ENCODE data around the gene CLNK. TPM values are rescaled to one million over a fixed set of nuclear protein-coding genes. Genes with fewer than 3 reads are reported as not detected.

Gene CLNK
- total RNA-seq, 1 donor from 2014 or later: not detected

GRCh38 chr4:10461850-10462400, 222.6 kb downstream of the CLNK start:
- intact Hi-C loops (cut with micrococcal nuclease): loop anchor here (1.0 to 2.0 kb wide), 4 partner anchors 76 to 443 kb away; no protein-coding TSS in a partner anchor

- intact Hi-C loops (cut with micrococcal nuclease): loop anchor here (1.0 to 2.0 kb wide), 4 partner anchors 77 to 442 kb away; no protein-coding TSS in a partner anchor
Measured at GRCh38 chr4:10461091-10461849, 223.3 kb downstream of the CLNK start.

- intact Hi-C loops (cut with micrococcal nuclease): loop anchor here (1.0 to 2.0 kb wide), 4 partner anchors 78 to 442 kb away; no protein-coding TSS in a partner anchor
Measured at GRCh38 chr4:10460313-10461047, 224.1 kb downstream of the CLNK start.

- intact Hi-C loops (cut with micrococcal nuclease): loop anchor here (5.0 kb wide), 1 partner anchor 213 kb away; no protein-coding TSS in a partner anchor
Measured at GRCh38 chr4:10459305-10459704, 225.3 kb downstream of the CLNK start.

- intact Hi-C loops (cut with micrococcal nuclease): loop anchor here (5.0 kb wide), 1 partner anchor 214 kb away; no protein-coding TSS in a partner anchor
Measured at GRCh38 chr4:10458177-10458576, 226.4 kb downstream of the CLNK start.

GRCh38 chr4:10457255-10457801, 227.2 kb downstream of the CLNK start, which contains the start of gene ZNF518B:
Gene ZNF518B, minus strand, starts transcription at chr4:10457426. Its CDS starts 11,098 bp downstream, at chr4:10446328.
- intact Hi-C loops (cut with micrococcal nuclease): loop anchor here (1.0 to 5.0 kb wide), 4 partner anchors 215 to 1014 kb away; partner anchors contain the start of gene WDR1

- intact Hi-C loops (cut with micrococcal nuclease): loop anchor here (1.0 to 5.0 kb wide), 4 partner anchors 216 to 1015 kb away; partner anchors contain the start of gene WDR1
Measured at GRCh38 chr4:10456595-10457254, 227.8 kb downstream of the CLNK start.

- intact Hi-C loops (cut with micrococcal nuclease): loop anchor here (2.0 to 5.0 kb wide), 2 partner anchors 216 to 275 kb away; no protein-coding TSS in a partner anchor
Measured at GRCh38 chr4:10456260-10456594, 228.3 kb downstream of the CLNK start.

GRCh38 chr4:10455133-10455532, 229.4 kb downstream of the CLNK start:
- intact Hi-C loops (cut with micrococcal nuclease): loop anchor here (5.0 kb wide), 1 partner anchor 217 kb away; no protein-coding TSS in a partner anchor

GRCh38 chr4:10454726-10455125, 229.8 kb downstream of the CLNK start:
- intact Hi-C loops (cut with micrococcal nuclease): loop anchor here (5.0 kb wide), 1 partner anchor 218 kb away; no protein-coding TSS in a partner anchor

- intact Hi-C loops (cut with micrococcal nuclease): no loop called here
Measured at GRCh38 chr4:10454121-10454520, 230.4 kb downstream of the CLNK start.

GRCh38 chr4:10448991-10449390, 235.6 kb downstream of the CLNK start:
- intact Hi-C loops (cut with micrococcal nuclease): no loop called here

- intact Hi-C loops (cut with micrococcal nuclease): no loop called here
Measured at GRCh38 chr4:10442976-10443375, 241.6 kb downstream of the CLNK start.

GRCh38 chr4:10441512-10441911, 243.1 kb downstream of the CLNK start:
- intact Hi-C loops (cut with micrococcal nuclease): no loop called here

GRCh38 chr4:10438924-10439323, 245.6 kb downstream of the CLNK start:
- intact Hi-C loops (cut with micrococcal nuclease): no loop called here

- intact Hi-C loops (cut with micrococcal nuclease): no loop called here
Measured at GRCh38 chr4:10437735-10438134, 246.8 kb downstream of the CLNK start.

Data from T-helper 2 cell treated with Interferon-gamma antibody and Interleukin-4, amounts not matched to agents 100 ng/mL and 5 ng/mL, for 36 hours (primary cell).